Endodermal cell (in vitro differentiated cells): ENCODE data around the gene ARFIP1. TPM values are rescaled to one million over a fixed set of nuclear protein-coding genes. Genes with fewer than 3 reads are reported as not detected.
A peak's percentile ranks its signal among the peaks of the same experiment; 100 is the strongest.
"Not testable (repeated sequence)": the region's sequence is repeated elsewhere in the genome, so short reads cannot be mapped to it uniquely, and the experiment has no call there.

Experiments
- DNase-seq: peaks from one replicate; pipeline ENCODE4 v3.0.0-alpha.2; 2017
- H3K27ac ChIP-seq: 2 replicates; pipeline ENCODE4 v1.5.1; 2013; ENCODE audit warnings: mild to moderate bottlenecking, low read depth, low read length, moderate library complexity
- H3K27me3 ChIP-seq: 2 replicates; pipeline ENCODE4 v1.6.1; 2013; ENCODE audit warnings: mild to moderate bottlenecking, low read length, moderate library complexity; ENCODE audit not compliant: insufficient read depth, control insufficient read depth, poor library complexity, severe bottlenecking
- H3K36me3 ChIP-seq: 2 replicates; pipeline ENCODE4 v1.7.0; 2013; ENCODE audit warnings: mild to moderate bottlenecking, low read length, moderate library complexity; ENCODE audit not compliant: control insufficient read depth, insufficient read depth
- H3K4me1 ChIP-seq: one replicate; pipeline ENCODE4 v1.7.0; 2013; ENCODE audit warnings: low read length; ENCODE audit not compliant: control insufficient read depth, insufficient read depth
- H3K4me3 ChIP-seq: 2 replicates; pipeline ENCODE4 v1.5.1; 2013; ENCODE audit warnings: mild to moderate bottlenecking, low read length, moderate library complexity
- H3K9ac ChIP-seq: 2 replicates; pipeline ENCODE4 v1.6.1; 2013; ENCODE audit warnings: mild to moderate bottlenecking, low read length, moderate library complexity; ENCODE audit not compliant: poor library complexity, severe bottlenecking; ENCODE audit errors: extremely low read depth
- H3K9me3 ChIP-seq: 2 replicates; pipeline ENCODE4 v1.6.1; 2013; ENCODE audit warnings: mild to moderate bottlenecking, low read length, moderate library complexity; ENCODE audit not compliant: control insufficient read depth
- H3K27ac Mint-ChIP-seq: 2 replicates; pipeline ENCODE4 v1.8.0; 2020; ENCODE audit warnings: mixed read lengths
- H3K27me3 Mint-ChIP-seq: 2 replicates; pipeline ENCODE4 v1.8.0; 2021; ENCODE audit warnings: mild to moderate bottlenecking, mixed read lengths; ENCODE audit not compliant: insufficient read depth
- H3K36me3 Mint-ChIP-seq: 2 replicates; pipeline ENCODE4 v1.8.0; 2020; ENCODE audit warnings: low read depth, mixed read lengths
- H3K4me1 Mint-ChIP-seq: 2 replicates; pipeline ENCODE4 v1.8.0; 2020; ENCODE audit warnings: mixed read lengths
- H3K4me3 Mint-ChIP-seq: 2 replicates; pipeline ENCODE4 v1.8.0; 2020; ENCODE audit warnings: mild to moderate bottlenecking, moderate library complexity, mixed read lengths
- H3K9me3 Mint-ChIP-seq: 2 replicates; pipeline ENCODE4 v1.8.0; 2020; ENCODE audit warnings: mild to moderate bottlenecking, mixed read lengths
- WGBS, 2 experiments: methylation state at CpG; one replicate each; pipeline versions ENCODE4 v1.1.5 to v1.1.7; 2013; ENCODE audit warnings: missing lambda C conversion rate in 2 of 2, mixed read lengths in 1 of 2; ENCODE audit not compliant: insufficient coverage in 1 of 2, insufficient read length in 1 of 2; 5-methylcytosine and 5-hydroxymethylcytosine counted together
- total RNA-seq, 2 donors: library from RNA; stranded (reverse); fragmentation: NEBNext Ultra II Directional in 1 of 2; extraction: Animal tissue kit (Norgen Biotek cat#: 25700) in 1 of 2; gene quantifications; 2 replicates in 1 of 2; 3 replicates in 1 of 2; pipeline ENCODE4 v1.2.1, GENCODE V29; 2021
- TF ChIP-seq, protein P1 (sequence below): fragments of 200-600 bp; sonication (generic); conservative IDR thresholded peaks from 2 replicates; pipeline ENCODE4 v1.5.0; 2021; ENCODE audit warnings: antibody characterized with exemption, mild to moderate bottlenecking

Gene ARFIP1
- total RNA-seq, 2 donors from 2014 or later = 34.3 to 39.4 TPM

DNA sequence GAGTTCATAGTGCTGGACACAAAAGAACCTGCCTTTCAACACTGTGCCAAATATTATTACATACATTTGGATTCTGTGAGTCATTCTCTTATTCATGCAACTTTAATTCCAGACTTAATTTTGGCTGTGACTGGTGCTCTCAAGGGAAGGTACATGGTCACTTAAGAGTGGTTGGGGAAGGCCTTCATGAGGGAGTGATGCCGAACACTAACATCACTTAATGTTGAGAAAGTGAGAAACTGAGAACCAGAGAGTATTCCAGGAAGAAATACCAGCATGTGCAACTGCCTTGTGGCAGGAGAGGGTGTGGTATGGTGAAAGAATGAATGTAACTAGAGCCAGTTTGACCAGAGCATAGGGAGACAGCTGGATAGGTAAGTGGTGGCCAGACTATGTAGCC lies 114.9 kb downstream of the ARFIP1 start:
- Histone ChIP-seq H3K9ac (no peak overlapping the region), H3K27me3 (no peaks in the 10 kb centered on the region), H3K27ac (no peak overlapping the region), H3K4me3 (no peak overlapping the region), H3K4me1 (no peaks in the 10 kb centered on the region), H3K9me3 (no peaks in the 10 kb centered on the region), H3K36me3 (peaks cover 36% of the 10 kb centered on the region)
- Mint-ChIP-seq H3K27me3 (no peaks in the 10 kb centered on the region), H3K27ac (no peak overlapping the region), H3K36me3 (peaks cover 42% of the 10 kb centered on the region), H3K9me3 (no peaks in the 10 kb centered on the region), H3K4me1 (peaks cover 6% of the 10 kb centered on the region), H3K4me3 (no peak overlapping the region)
- 88 to 91% methylated on average over 1 of the region's 1 CpG for WGBS, 2 experiments
- TF ChIP-seq, protein P1, sequence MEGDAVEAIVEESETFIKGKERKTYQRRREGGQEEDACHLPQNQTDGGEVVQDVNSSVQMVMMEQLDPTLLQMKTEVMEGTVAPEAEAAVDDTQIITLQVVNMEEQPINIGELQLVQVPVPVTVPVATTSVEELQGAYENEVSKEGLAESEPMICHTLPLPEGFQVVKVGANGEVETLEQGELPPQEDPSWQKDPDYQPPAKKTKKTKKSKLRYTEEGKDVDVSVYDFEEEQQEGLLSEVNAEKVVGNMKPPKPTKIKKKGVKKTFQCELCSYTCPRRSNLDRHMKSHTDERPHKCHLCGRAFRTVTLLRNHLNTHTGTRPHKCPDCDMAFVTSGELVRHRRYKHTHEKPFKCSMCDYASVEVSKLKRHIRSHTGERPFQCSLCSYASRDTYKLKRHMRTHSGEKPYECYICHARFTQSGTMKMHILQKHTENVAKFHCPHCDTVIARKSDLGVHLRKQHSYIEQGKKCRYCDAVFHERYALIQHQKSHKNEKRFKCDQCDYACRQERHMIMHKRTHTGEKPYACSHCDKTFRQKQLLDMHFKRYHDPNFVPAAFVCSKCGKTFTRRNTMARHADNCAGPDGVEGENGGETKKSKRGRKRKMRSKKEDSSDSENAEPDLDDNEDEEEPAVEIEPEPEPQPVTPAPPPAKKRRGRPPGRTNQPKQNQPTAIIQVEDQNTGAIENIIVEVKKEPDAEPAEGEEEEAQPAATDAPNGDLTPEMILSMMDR = no peak
- no peak for DNase-seq

GRCh38 chr4:152896811-152897210 lies 117.1 kb downstream of the ARFIP1 start:
- no peak overlapping the region for H3K4me3 ChIP-seq
- H3K4me1 ChIP-seq = no peaks in the 10 kb centered on the region
- Mint-ChIP-seq H3K4me1 (no peaks in the 10 kb centered on the region), H3K4me3 (no peak overlapping the region), H3K27ac (no peak overlapping the region), H3K9me3 (no peaks in the 10 kb centered on the region), H3K27me3 (no peaks in the 10 kb centered on the region), H3K36me3 (peaks cover 26% of the 10 kb centered on the region)
- 100% methylated on average over 1 of the region's 1 CpG for WGBS, 2 experiments
- H3K27ac ChIP-seq = no peak overlapping the region
- no peaks in the 10 kb centered on the region for H3K27me3 ChIP-seq
- H3K36me3 ChIP-seq = peaks cover 25% of the 10 kb centered on the region
- H3K9me3 ChIP-seq = no peaks in the 10 kb centered on the region
- TF ChIP-seq, protein P1 = no peak
- no peak overlapping the region for H3K9ac ChIP-seq
- no peak for DNase-seq

DNA sequence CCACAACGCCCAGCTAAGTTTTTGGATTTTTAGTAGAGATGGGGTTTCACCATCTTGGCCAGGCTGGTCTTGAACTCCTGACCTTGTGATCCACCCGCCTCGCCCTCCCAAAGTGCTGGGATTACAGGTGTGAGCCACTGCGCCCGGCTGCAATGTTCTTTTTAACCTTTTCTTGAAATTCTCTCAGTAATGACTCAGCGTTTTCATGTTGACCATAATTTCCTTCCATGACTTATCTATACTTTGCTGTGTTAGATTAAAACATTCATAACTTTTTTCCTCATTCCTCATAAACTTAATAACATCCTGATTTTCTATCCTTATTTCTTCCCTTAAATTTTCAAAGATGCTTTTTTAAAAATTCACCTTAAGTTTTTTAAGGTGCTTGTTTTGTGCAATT lies 118.4 kb downstream of the ARFIP1 start:
- not testable (repeated sequence) for DNase-seq, H3K9ac ChIP-seq, H3K4me1 Mint-ChIP-seq, H3K4me3 ChIP-seq, H3K4me1 ChIP-seq, H3K27ac ChIP-seq, H3K9me3 Mint-ChIP-seq, H3K4me3 Mint-ChIP-seq, H3K9me3 ChIP-seq, H3K27me3 ChIP-seq, H3K27me3 Mint-ChIP-seq
- H3K27ac Mint-ChIP-seq = peak overlapping the region; percentile 53
- H3K36me3 Mint-ChIP-seq = peaks cover 18% of the 10 kb centered on the region
- H3K36me3 ChIP-seq = peaks cover 16% of the 10 kb centered on the region
- 91 to 94% methylated on average over 6 of the region's 6 CpGs for WGBS, 2 experiments

DNA sequence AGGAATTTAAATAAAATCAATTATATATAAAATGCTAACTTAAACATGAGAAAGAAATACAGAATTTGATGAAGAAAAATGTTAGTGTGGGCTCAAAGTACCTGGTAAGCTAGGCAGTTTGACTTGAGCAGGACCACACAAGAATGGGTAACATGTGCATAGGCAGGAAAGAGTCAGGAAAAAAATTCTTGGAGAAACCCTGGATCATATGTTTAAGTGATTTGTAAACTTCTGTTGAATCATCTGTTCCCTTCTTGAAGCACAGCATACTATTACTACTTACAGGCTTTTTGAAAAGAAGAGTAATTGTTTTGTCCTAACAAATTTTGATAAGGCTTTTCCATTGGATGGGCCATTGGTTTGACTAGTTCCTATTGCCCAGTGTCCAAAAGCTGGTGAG lies 118.9 kb downstream of the ARFIP1 start:
- H3K4me3 Mint-ChIP-seq = no peak overlapping the region
- no peaks in the 10 kb centered on the region for H3K4me1 Mint-ChIP-seq
- peak overlapping the region; percentile 53 for H3K27ac Mint-ChIP-seq
- TF ChIP-seq, protein P1 = no peak
- Histone ChIP-seq H3K36me3 (peaks cover 12% of the 10 kb centered on the region), H3K27ac (no peak overlapping the region), H3K27me3 (no peaks in the 10 kb centered on the region), H3K9ac (no peak overlapping the region), H3K4me1 (no peaks in the 10 kb centered on the region), H3K4me3 (no peak overlapping the region), H3K9me3 (no peaks in the 10 kb centered on the region)
- no peaks in the 10 kb centered on the region for H3K9me3 Mint-ChIP-seq
- peaks cover 15% of the 10 kb centered on the region for H3K36me3 Mint-ChIP-seq
- H3K27me3 Mint-ChIP-seq = no peaks in the 10 kb centered on the region
- no peak for DNase-seq
